MM.1S (cell line): ENCODE measurements around the gene GHRL.
"Not testable (repeated sequence)": the region's sequence is repeated elsewhere in the genome, so short reads cannot be mapped to it uniquely, and the experiment has no call there.

Experiments
- DNase-seq: peaks from one replicate; pipeline ENCODE4 v3.0.0-alpha.2; 2015
- H2AFZ ChIP-seq: fragments of 300-600 bp; sonication (generic); 2 replicates; pipeline ENCODE4 v1.6.0; 2016; ENCODE audit warnings: antibody characterized with exemption, low read length
- H3F3A ChIP-seq: fragments of 300-600 bp; sonication (generic); 2 replicates; pipeline ENCODE4 v1.6.1; 2016; ENCODE audit warnings: mild to moderate bottlenecking, antibody characterized with exemption, low read length, moderate library complexity, mixed read lengths; ENCODE audit not compliant: insufficient read depth
- H3K27ac ChIP-seq: fragments of 300-600 bp; sonication (generic); 2 replicates; pipeline ENCODE4 v1.5.1; 2016; ENCODE audit warnings: mild to moderate bottlenecking, low read length
- H3K27me3 ChIP-seq: fragments of 300-600 bp; sonication (generic); replicated peaks from 2 replicates; pipeline ENCODE4 v1.6.0; 2016; ENCODE audit warnings: low read length; ENCODE audit not compliant: insufficient read depth
- H3K36me3 ChIP-seq: fragments of 300-600 bp; sonication (generic); replicated peaks from 2 replicates; pipeline ENCODE4 v1.6.1; 2016; ENCODE audit warnings: mild to moderate bottlenecking, low read length, mixed read lengths; ENCODE audit not compliant: insufficient read depth
- H3K4me1 ChIP-seq: fragments of 300-600 bp; sonication (generic); 2 replicates; pipeline ENCODE4 v1.6.1; 2016; ENCODE audit warnings: low read length, mixed read lengths
- H3K4me2 ChIP-seq: fragments of 300-600 bp; sonication (generic); 2 replicates; pipeline ENCODE4 v1.6.0; 2016; ENCODE audit warnings: low read depth, low read length
- H3K4me3 ChIP-seq: fragments of 300-600 bp; sonication (generic); 2 replicates; pipeline ENCODE4 v1.5.1; 2016; ENCODE audit warnings: low read length, mixed read lengths
- H3K79me2 ChIP-seq: fragments of 300-600 bp; sonication (generic); 2 replicates; pipeline ENCODE4 v1.6.1; 2016; ENCODE audit warnings: mixed run types, low read length, mixed read lengths
- H3K9ac ChIP-seq: fragments of 300-600 bp; sonication (generic); 2 replicates; pipeline ENCODE4 v1.6.1; 2016; ENCODE audit warnings: low read length, mixed read lengths
- H3K9me2 ChIP-seq: fragments of 300-600 bp; sonication (generic); replicated peaks from 2 replicates; pipeline ENCODE4 v1.6.1; 2016; ENCODE audit warnings: mild to moderate bottlenecking, low read length, mixed read lengths; ENCODE audit not compliant: insufficient read depth
- H3K9me3 ChIP-seq: fragments of 300-600 bp; sonication (generic); replicated peaks from 2 replicates; pipeline ENCODE4 v1.6.1; 2016; ENCODE audit warnings: mild to moderate bottlenecking, low read length, mixed read lengths; ENCODE audit not compliant: insufficient read depth
- H4K20me1 ChIP-seq: fragments of 300-600 bp; sonication (generic); 2 replicates; pipeline ENCODE4 v1.6.1; 2016; ENCODE audit warnings: mild to moderate bottlenecking, low read length, moderate library complexity, mixed read lengths; ENCODE audit not compliant: insufficient read depth
- CTCF ChIP-seq: fragments of 300-600 bp; sonication (generic); IDR thresholded peaks from 2 replicates; pipeline ENCODE4 v1.5.1; 2016; ENCODE audit warnings: antibody characterized with exemption, low read length, mixed read lengths
- EZH2 ChIP-seq: fragments of 300-600 bp; sonication (generic); optimal IDR thresholded peaks from 2 replicates; pipeline ENCODE3; 2017; ENCODE audit warnings: low read depth, mild to moderate bottlenecking, antibody characterized with exemption, low read length, mixed read lengths
- EZH2phosphoT487 ChIP-seq: fragments of 300-600 bp; sonication (generic); IDR thresholded peaks from 2 replicates; pipeline ENCODE4 v1.6.1; 2018; ENCODE audit warnings: antibody characterized with exemption, low read length

The GHRL gene

GRCh38 chr3:10299679-10300078 is 6.9 kb upstream of the GHRL start:
- H3K9me2 ChIP-seq, result no peaks in the 10 kb centered on the region
- peak overlapping the region; percentile 24; the same call in 1 of the 2 replicates for H3K27ac ChIP-seq
- H3K4me2 ChIP-seq, result peak overlapping the region; percentile 15; the same call in 1 of the 2 replicates
- TF ChIP-seq CTCF, result no peak
- TF ChIP-seq EZH2phosphoT487, result no peak
- TF ChIP-seq EZH2, result no peak
- DNase-seq, result peak; percentile 79
- peaks cover 19% of the 10 kb centered on the region for H3K36me3 ChIP-seq
- peaks cover 12% of the 10 kb centered on the region; the same call in 1 of the 2 replicates for H3F3A ChIP-seq
- H3K4me1 ChIP-seq, result peaks cover 17% of the 10 kb centered on the region
- H3K79me2 ChIP-seq, result peaks cover 13% of the 10 kb centered on the region; the same call in 1 of the 2 replicates
- H3K9ac ChIP-seq, result no peak overlapping the region
- H2AFZ ChIP-seq, result no peak overlapping the region
- H3K4me3 ChIP-seq, result no peak overlapping the region
- H4K20me1 ChIP-seq, result 0 out of 2 replicates have a peak, but pooled peaks cover 3% of the 10 kb centered on the region
- H3K9me3 ChIP-seq, result no peaks in the 10 kb centered on the region
- H3K27me3 ChIP-seq, result no peaks in the 10 kb centered on the region

- Histone ChIP-seq H3K27ac (peak overlapping the region; percentile 24; the same call in 1 of the 2 replicates), H3K4me2 (peak overlapping the region; percentile 15; the same call in 1 of the 2 replicates), H4K20me1 (0 out of 2 replicates have a peak, but pooled peaks cover 3% of the 10 kb centered on the region), H3F3A (peaks cover 12% of the 10 kb centered on the region; the same call in 1 of the 2 replicates), H3K4me1 (peaks cover 17% of the 10 kb centered on the region), H3K9me3 (no peaks in the 10 kb centered on the region), H3K27me3 (no peaks in the 10 kb centered on the region), H3K9me2 (no peaks in the 10 kb centered on the region), H3K4me3 (no peak overlapping the region), H3K9ac (no peak overlapping the region), H2AFZ (no peak overlapping the region), H3K79me2 (peaks cover 13% of the 10 kb centered on the region; the same call in 1 of the 2 replicates), H3K36me3 (peaks cover 19% of the 10 kb centered on the region)
- TF ChIP-seq EZH2phosphoT487, result no peak
- no peak for TF ChIP-seq CTCF
- no peak for TF ChIP-seq EZH2
- DNase-seq, result no peak
These were observed 6.4 kb upstream of the GHRL start for GRCh38 chr3:10299175-10299574.

GRCh38 chr3:10298064-10298463 is 5.3 kb upstream of the GHRL start:
- not testable (repeated sequence) for H4K20me1 ChIP-seq, H3K9me3 ChIP-seq, H2AFZ ChIP-seq, H3K9me2 ChIP-seq, H3K9ac ChIP-seq, DNase-seq, H3K4me2 ChIP-seq, H3K27me3 ChIP-seq, H3K4me3 ChIP-seq, H3K27ac ChIP-seq
- peaks cover 13% of the 10 kb centered on the region; the same call in 1 of the 2 replicates for H3K79me2 ChIP-seq
- H3F3A ChIP-seq, result peaks cover 12% of the 10 kb centered on the region; the same call in 1 of the 2 replicates
- H3K36me3 ChIP-seq, result peaks cover 12% of the 10 kb centered on the region; the same call in 1 of the 2 replicates
- H3K4me1 ChIP-seq, result peaks cover 17% of the 10 kb centered on the region

GRCh38 chr3:10294030-10294586 is 1.4 kb upstream of the GHRL start:
- TF ChIP-seq EZH2 (no peak), EZH2phosphoT487 (no peak), CTCF (no peak)
- H3K4me3 ChIP-seq, result no peak overlapping the region
- no peak for DNase-seq

More at GRCh38 chr3:10294030-10294586, 1.4 kb upstream of the GHRL start:
- H3K27ac ChIP-seq, result no peak overlapping the region
- no peaks in the 10 kb centered on the region for H3K9me2 ChIP-seq
- H3K4me2 ChIP-seq, result no peak overlapping the region
- peaks cover 3% of the 10 kb centered on the region; the same call in 1 of the 2 replicates for H3F3A ChIP-seq
- no peak overlapping the region for H3K9ac ChIP-seq
- no peaks in the 10 kb centered on the region for H3K9me3 ChIP-seq
- H3K27me3 ChIP-seq, result no peaks in the 10 kb centered on the region
- H2AFZ ChIP-seq, result no peak overlapping the region
- no peaks in the 10 kb centered on the region for H3K79me2 ChIP-seq
- H3K36me3 ChIP-seq, result no peaks in the 10 kb centered on the region
- no peaks in the 10 kb centered on the region for H4K20me1 ChIP-seq
- peaks cover 3% of the 10 kb centered on the region for H3K4me1 ChIP-seq
